Activated CD4-positive, alpha-beta memory T cell treated with anti-CD3 and anti-CD28 coated beads, Interleukin-2, amount 10 ng/mL, durations not matched to agents 7 days and 5 days (primary cell): ENCODE results near the gene NR1H4. TPM values are rescaled to one million over a fixed set of nuclear protein-coding genes. Genes with fewer than 3 reads are reported as not detected.

ENCODE experiments used
- CTCF ChIA-PET: fragments of 350-600 bp; sonication (Branson Sonifier 250); formaldehyde crosslinking; loops from one replicate; lab custom pipeline; 2021; ENCODE audit warnings: antibody characterized with exemption, inconsistent platforms; lab: Charles Lee
- POLR2A ChIA-PET: fragments of 350-600 bp; sonication (Branson Sonifier 250); formaldehyde crosslinking; loops from one replicate; lab custom pipeline; 2021; ENCODE audit warnings: antibody characterized with exemption; lab: Charles Lee
- DNase-seq: peaks from one replicate; pipeline ENCODE4 v3.0.0-alpha.2; 2020
- H3K27ac Mint-ChIP-seq: one replicate; pipeline ENCODE4 v1.8.0; 2021; ENCODE audit warnings: mild to moderate bottlenecking, mixed read lengths
- H3K27me3 Mint-ChIP-seq: one replicate; pipeline ENCODE4 v1.8.0; 2021; ENCODE audit warnings: mixed read lengths
- H3K36me3 Mint-ChIP-seq: one replicate; pipeline ENCODE4 v1.8.0; 2021; ENCODE audit warnings: low read depth, mixed read lengths
- H3K4me1 Mint-ChIP-seq: one replicate; pipeline ENCODE4 v1.8.0; 2021; ENCODE audit warnings: mixed read lengths
- H3K4me3 Mint-ChIP-seq: one replicate; pipeline ENCODE4 v1.8.0; 2021; ENCODE audit warnings: mild to moderate bottlenecking, mixed read lengths
- H3K9me3 Mint-ChIP-seq: one replicate; pipeline ENCODE4 v1.8.0; 2021; ENCODE audit warnings: mixed read lengths
- total RNA-seq, 2 experiments: library from RNA; stranded (reverse); gene quantifications; one replicate each; pipeline ENCODE4 v1.2.3, GENCODE V29; 2021

NR1H4 gene
- total RNA-seq, 2 experiments from 2014 or later, result not detected

DNA sequence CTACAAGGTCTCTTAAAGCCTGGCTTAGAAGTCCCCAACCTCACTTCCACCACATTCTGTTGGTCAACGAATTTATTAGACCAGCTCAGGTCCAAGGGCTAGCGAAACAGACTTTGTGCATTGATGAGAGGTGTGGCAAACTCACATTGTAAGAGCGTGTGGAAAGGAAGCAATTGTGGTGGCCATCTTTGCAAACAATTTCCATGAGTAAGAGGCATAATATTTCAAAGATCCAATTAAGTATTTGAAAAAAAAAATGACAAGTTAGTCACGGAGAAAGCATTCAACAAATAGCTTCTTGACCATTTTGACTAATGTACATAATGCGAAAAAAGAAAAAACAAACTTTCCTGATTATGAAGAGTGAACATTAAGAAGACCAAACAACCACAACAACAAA, 7.4 kb downstream of the NR1H4 start:
- Mint-ChIP-seq H3K9me3 (no peaks in the 10 kb centered on the region), H3K27me3 (peaks cover 5% of the 10 kb centered on the region)
- CTCF ChIA-PET, result no interaction called here

DNA sequence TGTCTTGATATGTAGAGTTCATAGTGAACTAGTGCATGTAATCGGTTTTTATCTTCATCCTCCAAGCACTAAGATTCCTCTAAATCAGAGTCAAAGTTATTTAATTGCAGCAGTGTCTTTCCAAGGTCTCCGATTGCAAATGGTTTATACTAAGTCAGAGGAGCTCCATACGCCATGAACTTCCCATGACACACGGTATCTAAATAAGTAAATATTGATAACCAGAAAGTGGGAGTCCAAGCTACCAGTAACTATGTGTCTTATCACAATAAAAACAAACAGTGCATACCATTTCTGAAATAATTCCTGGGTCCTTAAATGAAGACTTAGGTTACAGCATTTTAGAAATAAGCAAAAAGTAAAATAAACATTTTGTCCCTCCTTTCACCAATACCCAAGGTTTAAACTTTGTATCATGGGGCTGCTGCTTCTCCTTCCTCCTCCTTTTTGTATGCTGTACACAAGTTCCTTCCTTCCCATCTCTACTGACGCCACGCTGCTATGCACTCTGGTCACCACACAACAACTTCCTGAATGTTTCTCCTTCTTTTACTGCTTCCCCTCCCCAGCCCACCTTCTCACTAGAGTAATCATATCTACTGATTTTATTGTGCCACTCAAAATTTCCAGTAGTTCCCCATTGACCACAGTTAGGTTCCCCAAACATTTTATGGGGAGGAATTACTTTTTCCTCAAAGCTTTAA, 10.7 kb downstream of the NR1H4 start:
- no peaks in the 10 kb centered on the region for H3K4me1 Mint-ChIP-seq
- no peak overlapping the region for H3K27ac Mint-ChIP-seq
- no peaks in the 10 kb centered on the region for H3K9me3 Mint-ChIP-seq
- ChIA-PET POLR2A (no interaction called here), CTCF (no interaction called here)
- no peak for DNase-seq
- peaks cover 2% of the 10 kb centered on the region for H3K27me3 Mint-ChIP-seq
- no peaks in the 10 kb centered on the region for H3K36me3 Mint-ChIP-seq
- no peak overlapping the region for H3K4me3 Mint-ChIP-seq

More for the DNA sequence above, 7.4 kb downstream of the NR1H4 start:
- Mint-ChIP-seq H3K36me3 (no peaks in the 10 kb centered on the region), H3K4me1 (no peaks in the 10 kb centered on the region), H3K27ac (no peak overlapping the region), H3K4me3 (no peak overlapping the region)
- no peak for DNase-seq
- POLR2A ChIA-PET, result no interaction called here

DNA sequence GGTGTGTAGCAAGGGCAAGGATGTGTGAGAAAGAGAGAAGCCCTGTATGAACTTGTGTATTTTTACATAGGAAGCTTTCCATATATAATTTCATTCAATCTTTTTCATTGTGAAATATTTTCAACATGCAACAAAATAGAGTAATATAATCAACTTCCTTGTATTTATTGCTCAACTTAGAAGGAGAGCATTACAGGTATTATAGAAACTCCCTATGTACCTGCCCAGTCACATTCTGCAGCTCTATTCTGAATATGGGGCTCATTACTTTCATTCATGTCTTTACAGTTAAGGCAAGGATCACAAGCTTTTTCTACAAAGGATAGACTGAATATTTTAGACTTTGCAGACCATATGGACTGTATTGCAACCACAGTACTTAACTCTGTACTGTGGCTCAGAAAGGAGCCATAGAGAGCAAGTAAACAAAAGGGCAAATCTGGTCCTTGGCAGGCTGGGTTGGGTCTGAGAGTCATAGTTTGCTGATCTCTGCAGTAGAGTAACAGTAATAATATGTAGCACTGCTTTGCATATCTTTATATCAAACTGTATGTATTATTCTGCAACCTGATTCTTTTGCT, 11.3 kb downstream of the NR1H4 start:
- Mint-ChIP-seq H3K27ac (no peak overlapping the region), H3K4me1 (no peaks in the 10 kb centered on the region)
- CTCF ChIA-PET, result no interaction called here

DNA sequence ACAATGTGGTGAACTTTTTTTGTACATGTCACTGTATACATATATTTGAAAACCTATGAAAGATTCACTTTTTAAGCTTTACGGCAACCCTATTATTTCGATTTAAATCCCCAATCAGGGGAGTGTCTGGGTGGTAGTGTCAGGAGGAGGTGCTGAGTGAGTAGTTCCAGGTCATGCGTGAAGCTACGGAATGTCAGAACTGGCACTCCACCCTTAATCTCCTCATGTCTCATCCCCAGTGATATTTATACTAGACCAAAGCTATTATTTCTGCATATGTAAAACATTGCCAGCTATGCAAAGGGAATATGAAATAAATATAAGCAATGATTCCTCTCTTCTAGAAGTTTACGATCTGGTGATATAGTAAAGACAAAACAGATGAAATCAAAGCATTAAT, 12.3 kb downstream of the NR1H4 start:
- H3K36me3 Mint-ChIP-seq, result no peaks in the 10 kb centered on the region
- DNase-seq, result no peak
- H3K4me1 Mint-ChIP-seq, result no peaks in the 10 kb centered on the region
- H3K27me3 Mint-ChIP-seq, result peaks cover 2% of the 10 kb centered on the region
- ChIA-PET POLR2A (no interaction called here), CTCF (no interaction called here)
- H3K4me3 Mint-ChIP-seq, result no peak overlapping the region
- no peak overlapping the region for H3K27ac Mint-ChIP-seq
- no peaks in the 10 kb centered on the region for H3K9me3 Mint-ChIP-seq

More for the DNA sequence above, 11.3 kb downstream of the NR1H4 start:
- no peak for DNase-seq
- no peaks in the 10 kb centered on the region for H3K36me3 Mint-ChIP-seq
- H3K9me3 Mint-ChIP-seq, result no peaks in the 10 kb centered on the region
- peaks cover 2% of the 10 kb centered on the region for H3K27me3 Mint-ChIP-seq
- H3K4me3 Mint-ChIP-seq, result no peak overlapping the region
- POLR2A ChIA-PET, result no interaction called here

DNA sequence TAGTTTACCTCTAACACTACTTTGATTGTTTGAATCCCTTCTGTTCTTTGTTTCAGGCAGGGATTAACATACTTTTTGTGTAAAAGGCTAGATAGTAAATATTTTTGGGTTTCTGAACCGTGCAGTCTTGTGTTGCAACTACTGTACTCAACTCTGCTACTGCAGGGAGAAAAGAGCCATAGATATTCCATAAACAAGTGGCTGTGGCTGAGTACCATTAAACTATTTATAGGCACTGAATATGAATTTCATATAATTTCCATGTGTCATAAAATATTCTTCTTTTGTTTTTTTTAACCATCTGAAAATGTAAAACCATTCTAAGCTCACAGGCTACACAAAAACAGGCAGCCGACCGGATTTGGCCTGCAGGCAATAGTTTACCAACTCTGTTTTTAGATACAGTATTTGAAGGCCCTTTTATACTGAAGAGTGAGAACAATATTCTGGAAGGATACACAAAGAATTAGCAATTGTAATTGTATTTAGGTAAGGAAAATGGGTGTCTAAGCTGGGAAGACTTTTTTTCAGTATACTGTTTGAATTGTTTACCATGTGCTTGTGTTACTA, 15.7 kb downstream of the NR1H4 start:
- ChIA-PET CTCF (no interaction called here), POLR2A (no interaction called here)
- Mint-ChIP-seq H3K4me3 (no peak overlapping the region), H3K27me3 (peaks cover 2% of the 10 kb centered on the region), H3K27ac (no peak overlapping the region), H3K4me1 (no peaks in the 10 kb centered on the region), H3K9me3 (no peaks in the 10 kb centered on the region), H3K36me3 (no peaks in the 10 kb centered on the region)
- no peak for DNase-seq

- H3K27me3 Mint-ChIP-seq, result no peaks in the 10 kb centered on the region
- DNase-seq, result no peak
- no peaks in the 10 kb centered on the region for H3K9me3 Mint-ChIP-seq
- ChIA-PET POLR2A (no interaction called here), CTCF (no interaction called here)
- H3K4me1 Mint-ChIP-seq, result no peaks in the 10 kb centered on the region
- H3K36me3 Mint-ChIP-seq, result no peaks in the 10 kb centered on the region
- H3K27ac Mint-ChIP-seq, result no peak overlapping the region
- no peak overlapping the region for H3K4me3 Mint-ChIP-seq
Measured at GRCh38 chr12:100490056-100490455, 16.4 kb downstream of the NR1H4 start.

DNA sequence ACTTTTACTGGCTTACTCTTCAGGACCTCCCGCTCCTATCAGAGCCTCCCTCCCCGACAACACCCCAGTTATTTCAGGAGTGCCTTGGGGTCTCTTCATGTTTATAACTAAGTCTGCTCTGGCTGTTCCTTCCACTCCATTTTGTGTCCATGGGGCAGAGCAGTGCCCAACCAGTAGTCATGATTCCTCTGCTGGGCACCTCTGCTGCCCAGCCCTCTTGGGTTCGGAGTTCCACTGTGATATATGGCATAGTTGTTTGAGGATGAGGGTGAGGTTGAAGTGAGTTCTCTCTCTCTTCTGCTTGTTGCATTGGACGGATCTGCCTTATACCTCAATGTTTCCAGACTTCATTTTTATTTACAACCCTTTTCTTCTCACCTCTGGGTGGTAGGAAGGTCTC, 17.4 kb downstream of the NR1H4 start:
- Mint-ChIP-seq H3K9me3 (no peaks in the 10 kb centered on the region), H3K36me3 (no peaks in the 10 kb centered on the region), H3K4me3 (no peak overlapping the region), H3K4me1 (no peaks in the 10 kb centered on the region), H3K27ac (no peak overlapping the region), H3K27me3 (no peaks in the 10 kb centered on the region)
- ChIA-PET CTCF (no interaction called here), POLR2A (no interaction called here)
- no peak for DNase-seq

DNA sequence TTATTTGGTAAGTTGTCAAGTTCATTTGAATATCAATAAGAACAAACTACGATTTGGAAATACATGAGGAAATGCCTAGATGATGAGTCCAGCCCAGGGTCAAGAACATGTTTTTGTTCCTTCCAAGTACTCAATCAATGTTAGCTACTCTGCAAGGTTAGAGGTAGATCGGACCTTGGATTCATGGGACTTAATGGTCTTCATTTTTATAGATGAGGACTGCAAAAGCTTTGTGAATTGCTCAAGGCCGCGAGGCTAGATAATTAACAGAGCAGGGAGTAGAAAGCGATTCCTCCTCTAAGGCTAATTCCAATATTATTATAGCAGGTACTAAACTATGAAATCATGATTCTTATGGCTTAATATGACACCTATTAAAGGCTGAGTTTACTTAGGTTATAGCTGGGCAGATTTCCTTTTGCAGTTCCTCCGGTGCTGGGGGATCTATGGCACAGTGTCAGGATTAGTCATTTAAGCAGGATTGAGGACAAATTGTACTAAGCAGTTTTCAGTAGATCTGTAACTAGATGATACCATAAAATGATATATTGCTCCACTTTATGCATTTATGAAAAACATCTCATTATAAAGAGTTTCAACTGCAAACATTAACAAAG, 19.8 kb downstream of the NR1H4 start:
- H3K27me3 Mint-ChIP-seq, result no peaks in the 10 kb centered on the region
- POLR2A ChIA-PET, result no interaction called here

DNA sequence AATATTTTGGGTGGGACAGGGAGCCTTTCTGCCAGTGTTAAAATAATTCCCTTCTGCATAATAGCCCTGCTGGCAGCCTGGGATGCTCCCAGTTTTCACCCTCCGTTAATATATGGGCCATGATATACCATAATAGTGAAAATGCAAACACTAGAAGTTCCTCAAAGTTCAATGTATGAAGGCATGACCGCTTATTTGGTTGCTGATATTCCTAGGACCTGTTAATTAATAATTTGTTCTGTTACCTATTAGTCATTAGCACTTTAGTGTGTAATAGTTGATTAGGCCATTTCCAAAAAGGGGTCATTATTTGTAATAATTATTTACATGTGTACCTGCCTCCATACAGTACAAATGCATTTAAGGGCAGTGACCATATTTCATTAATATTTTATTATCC, 20.4 kb downstream of the NR1H4 start:
- CTCF ChIA-PET, result no interaction called here
- Mint-ChIP-seq H3K27ac (no peak overlapping the region), H3K4me1 (no peaks in the 10 kb centered on the region), H3K9me3 (no peaks in the 10 kb centered on the region), H3K36me3 (no peaks in the 10 kb centered on the region), H3K27me3 (no peaks in the 10 kb centered on the region), H3K4me3 (no peak overlapping the region)
- POLR2A ChIA-PET, result no interaction called here
- no peak for DNase-seq

More for the DNA sequence above, 19.8 kb downstream of the NR1H4 start:
- H3K9me3 Mint-ChIP-seq, result no peaks in the 10 kb centered on the region
- CTCF ChIA-PET, result no interaction called here
- no peaks in the 10 kb centered on the region for H3K36me3 Mint-ChIP-seq
- H3K4me1 Mint-ChIP-seq, result no peaks in the 10 kb centered on the region
- H3K27ac Mint-ChIP-seq, result no peak overlapping the region
- H3K4me3 Mint-ChIP-seq, result no peak overlapping the region
- no peak for DNase-seq

DNA sequence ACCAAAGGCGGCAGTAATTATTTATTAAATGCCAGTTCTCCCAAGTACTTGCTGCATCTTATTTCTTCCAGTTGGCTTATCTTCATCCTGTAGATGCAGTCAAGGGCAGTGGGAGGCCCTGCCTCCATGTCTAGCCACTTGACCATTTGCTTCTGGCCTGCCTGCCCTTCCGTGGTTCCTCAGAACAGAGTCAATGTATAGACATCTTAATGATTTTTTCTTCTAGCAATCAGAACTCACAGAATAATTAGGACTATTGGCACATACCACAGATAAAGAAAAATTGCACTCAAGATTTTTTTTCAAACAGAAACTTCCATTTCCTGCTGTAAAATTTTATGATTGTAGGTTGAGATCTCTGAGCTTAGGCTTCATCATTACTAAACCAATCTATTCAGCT, 20.9 kb downstream of the NR1H4 start:
- H3K27ac Mint-ChIP-seq, result no peak overlapping the region
- no peaks in the 10 kb centered on the region for H3K36me3 Mint-ChIP-seq
- no peak for DNase-seq
- no peak overlapping the region for H3K4me3 Mint-ChIP-seq
- ChIA-PET CTCF (no interaction called here), POLR2A (no interaction called here)
- H3K9me3 Mint-ChIP-seq, result no peaks in the 10 kb centered on the region
- H3K4me1 Mint-ChIP-seq, result no peaks in the 10 kb centered on the region
- H3K27me3 Mint-ChIP-seq, result no peaks in the 10 kb centered on the region

DNA sequence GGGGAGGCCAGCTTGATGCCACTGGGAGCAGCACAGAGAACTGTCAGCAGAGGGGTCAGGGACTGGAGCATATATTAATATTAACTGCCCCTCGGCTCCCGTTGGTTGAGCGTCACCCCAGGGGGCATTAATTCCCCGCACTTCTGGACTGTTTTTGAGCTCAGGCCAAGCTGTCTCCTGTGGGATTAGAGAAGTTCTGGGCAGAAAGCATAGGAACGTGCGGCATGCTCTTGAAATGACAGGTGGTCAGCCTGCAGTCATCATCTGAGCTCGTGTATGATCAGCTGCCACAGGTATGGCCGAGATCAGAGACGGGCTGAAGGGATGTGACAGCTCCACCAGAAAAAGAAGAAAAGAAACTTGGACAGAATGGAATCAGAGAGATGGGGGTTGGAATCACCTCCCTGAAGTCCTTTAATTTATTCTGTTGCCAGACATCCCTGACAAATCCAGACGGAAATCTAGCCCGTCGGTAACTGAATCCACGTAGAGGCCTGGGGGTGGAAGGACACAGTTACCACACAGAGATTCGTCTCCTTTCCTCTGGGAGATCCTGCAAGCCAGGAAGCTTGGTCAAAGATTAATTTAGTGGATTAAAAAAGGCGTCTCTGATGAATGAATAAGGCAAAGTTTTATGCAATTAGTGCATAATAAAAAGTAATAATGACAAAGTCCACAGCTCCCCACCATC, 23.6 kb downstream of the NR1H4 start:
- no peak for DNase-seq
- no peaks in the 10 kb centered on the region for H3K4me1 Mint-ChIP-seq
- no peaks in the 10 kb centered on the region for H3K9me3 Mint-ChIP-seq
- H3K4me3 Mint-ChIP-seq, result no peak overlapping the region
- peaks cover 3% of the 10 kb centered on the region for H3K27me3 Mint-ChIP-seq
- H3K27ac Mint-ChIP-seq, result no peak overlapping the region
- ChIA-PET POLR2A (no interaction called here), CTCF (no interaction called here)
- no peaks in the 10 kb centered on the region for H3K36me3 Mint-ChIP-seq

DNA sequence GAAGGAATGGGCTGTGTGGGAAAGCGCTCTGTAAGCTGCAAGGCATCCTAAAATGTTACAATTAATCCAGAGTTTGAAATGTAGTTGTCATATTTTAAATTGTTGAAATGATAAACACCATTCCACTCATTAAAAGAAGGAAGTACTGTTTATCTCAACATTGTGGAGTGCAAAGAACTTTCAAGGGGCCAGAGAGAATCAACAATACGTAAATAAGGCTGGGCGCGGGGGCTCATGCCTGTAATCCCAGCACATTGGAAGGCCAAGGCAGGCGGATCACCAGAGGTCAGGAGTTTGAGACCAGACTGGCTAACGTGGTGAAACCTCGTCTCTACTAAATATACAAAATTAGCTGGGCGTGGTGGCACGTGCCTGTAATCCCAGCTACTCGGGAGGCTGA, 24.5 kb downstream of the NR1H4 start:
- H3K4me1 Mint-ChIP-seq, result no peaks in the 10 kb centered on the region
- peaks cover 3% of the 10 kb centered on the region for H3K27me3 Mint-ChIP-seq
- DNase-seq, result no peak
- no peaks in the 10 kb centered on the region for H3K36me3 Mint-ChIP-seq
- ChIA-PET POLR2A (no interaction called here), CTCF (no interaction called here)
- no peak overlapping the region for H3K27ac Mint-ChIP-seq
- H3K9me3 Mint-ChIP-seq, result no peaks in the 10 kb centered on the region
- no peak overlapping the region for H3K4me3 Mint-ChIP-seq

GRCh38 chr12:100499416-100499815, 25.8 kb downstream of the NR1H4 start:
- CTCF ChIA-PET, result no interaction called here
- H3K4me1 Mint-ChIP-seq, result no peaks in the 10 kb centered on the region
- no peaks in the 10 kb centered on the region for H3K36me3 Mint-ChIP-seq
- H3K9me3 Mint-ChIP-seq, result no peaks in the 10 kb centered on the region
- peaks cover 3% of the 10 kb centered on the region for H3K27me3 Mint-ChIP-seq
- no peak overlapping the region for H3K27ac Mint-ChIP-seq
- H3K4me3 Mint-ChIP-seq, result no peak overlapping the region
- DNase-seq, result no peak
- POLR2A ChIA-PET, result no interaction called here
